ENCODE data around the gene ATAD3B.
A peak's percentile ranks its signal among the peaks of the same experiment; 100 is the strongest.
"Not testable (repeated sequence)": the region's sequence is repeated elsewhere in the genome, so short reads cannot be mapped to it uniquely, and the experiment has no call there.

ATAD3B gene, protein sequence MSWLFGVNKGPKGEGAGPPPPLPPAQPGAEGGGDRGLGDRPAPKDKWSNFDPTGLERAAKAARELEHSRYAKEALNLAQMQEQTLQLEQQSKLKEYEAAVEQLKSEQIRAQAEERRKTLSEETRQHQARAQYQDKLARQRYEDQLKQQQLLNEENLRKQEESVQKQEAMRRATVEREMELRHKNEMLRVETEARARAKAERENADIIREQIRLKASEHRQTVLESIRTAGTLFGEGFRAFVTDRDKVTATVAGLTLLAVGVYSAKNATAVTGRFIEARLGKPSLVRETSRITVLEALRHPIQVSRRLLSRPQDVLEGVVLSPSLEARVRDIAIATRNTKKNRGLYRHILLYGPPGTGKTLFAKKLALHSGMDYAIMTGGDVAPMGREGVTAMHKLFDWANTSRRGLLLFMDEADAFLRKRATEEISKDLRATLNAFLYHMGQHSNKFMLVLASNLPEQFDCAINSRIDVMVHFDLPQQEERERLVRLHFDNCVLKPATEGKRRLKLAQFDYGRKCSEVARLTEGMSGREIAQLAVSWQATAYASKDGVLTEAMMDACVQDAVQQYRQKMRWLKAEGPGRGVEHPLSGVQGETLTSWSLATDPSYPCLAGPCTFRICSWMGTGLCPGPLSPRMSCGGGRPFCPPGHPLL

GRCh38 chr1:1471389-1472052 is at the start of gene ATAD3B:
ATAD3B (plus strand) TSS chr1:1471765; CDS start chr1:1471885, 120 bp downstream.
- DNase-seq, result peak; percentile 72

DNA sequence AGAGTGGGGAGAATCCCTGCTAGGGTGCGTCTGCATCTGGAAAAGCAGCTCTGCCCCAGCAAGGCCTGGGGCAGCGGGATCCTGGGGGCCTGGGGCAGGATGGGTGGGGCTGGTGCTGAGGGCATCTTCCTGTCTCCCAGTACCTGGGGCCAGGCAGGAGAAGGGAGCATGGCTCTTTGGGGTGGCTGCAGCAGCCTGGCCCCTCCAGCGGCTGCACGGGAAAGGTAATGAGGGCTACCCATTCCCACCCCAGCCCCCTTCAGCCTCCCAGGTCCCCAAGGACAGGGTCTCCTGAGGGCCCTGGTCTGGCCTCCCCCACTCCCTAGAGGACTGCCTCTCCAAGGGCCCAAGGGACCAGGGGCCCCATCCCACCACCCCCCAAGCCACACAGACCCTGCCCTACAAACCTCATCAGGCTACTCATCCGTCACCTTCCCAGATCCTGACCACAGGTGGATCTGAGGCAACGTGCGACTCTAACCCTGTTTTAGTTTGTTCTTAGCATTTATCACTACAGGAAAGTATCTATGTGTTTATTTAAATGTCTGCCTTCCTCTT is 49.6 kb upstream of the ATAD3B start:
- DNase-seq, result no peak

- no peak for DNase-seq
Measured at GRCh38 chr1:1422465-1423244, 48.9 kb upstream of the ATAD3B start.

- no peak for DNase-seq
Measured at GRCh38 chr1:1423245-1423597, 48.3 kb upstream of the ATAD3B start.

GRCh38 chr1:1424707-1425106 is 46.9 kb upstream of the ATAD3B start:
- DNase-seq, result no peak

DNA sequence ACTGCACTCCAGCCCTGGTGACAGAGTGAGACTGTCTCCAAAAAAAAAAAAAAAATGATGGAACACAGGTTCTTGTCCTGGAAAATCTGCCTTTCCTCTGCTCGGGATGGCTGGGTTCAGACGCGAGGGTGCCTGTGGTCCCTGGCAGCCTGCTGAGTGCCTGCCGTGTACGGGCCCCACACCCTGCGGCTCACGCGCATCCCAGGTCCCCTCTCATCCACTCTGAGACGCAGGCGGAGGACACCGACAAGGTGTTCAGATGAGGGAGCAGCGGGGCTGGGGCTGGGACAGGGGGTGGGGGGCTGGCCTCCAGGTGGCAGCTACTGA is 46.2 kb upstream of the ATAD3B start:
- no peak for DNase-seq

DNA sequence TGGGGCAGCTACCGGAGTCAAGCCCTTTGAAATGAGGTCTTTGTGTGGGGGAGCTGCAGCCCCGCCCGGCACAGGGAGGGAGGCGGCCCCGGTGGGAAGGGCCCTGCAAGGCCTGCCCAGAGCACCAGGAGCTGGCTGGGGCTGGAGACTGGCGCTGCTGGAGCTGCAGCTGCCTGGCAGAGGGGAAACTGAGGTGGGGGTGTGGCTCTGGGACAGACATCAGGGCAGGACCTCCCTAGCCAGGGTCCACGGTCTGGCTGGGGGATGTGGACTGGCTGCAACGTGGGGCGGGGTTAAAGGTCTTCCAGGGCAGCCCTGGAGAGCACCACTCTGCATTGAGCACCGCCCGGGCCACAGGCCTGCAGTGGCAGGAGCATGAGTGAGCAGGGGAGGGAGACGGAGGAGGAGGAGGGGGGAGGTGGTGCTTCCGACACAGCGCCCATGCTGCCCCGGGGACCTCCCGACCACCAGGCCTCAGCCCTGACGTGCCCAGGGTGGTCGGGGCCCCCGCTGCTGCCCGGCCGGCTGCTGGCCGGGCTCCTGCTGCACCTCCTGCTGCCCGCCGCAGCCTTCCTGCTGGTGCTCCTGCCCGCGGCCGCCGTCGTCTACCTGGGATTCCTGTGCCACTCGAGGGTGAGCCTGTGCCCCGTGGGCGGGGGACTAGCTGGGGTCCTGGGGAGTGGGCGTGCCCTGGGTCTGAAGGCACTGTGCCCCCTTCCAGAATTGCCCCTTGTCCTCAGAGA is 45.6 kb upstream of the ATAD3B start:
- no peak for DNase-seq

GRCh38 chr1:1426496-1427105 is 45.0 kb upstream of the ATAD3B start:
- DNase-seq, result no peak

- no peak for DNase-seq
Measured at GRCh38 chr1:1427106-1427819, 44.3 kb upstream of the ATAD3B start.

DNA sequence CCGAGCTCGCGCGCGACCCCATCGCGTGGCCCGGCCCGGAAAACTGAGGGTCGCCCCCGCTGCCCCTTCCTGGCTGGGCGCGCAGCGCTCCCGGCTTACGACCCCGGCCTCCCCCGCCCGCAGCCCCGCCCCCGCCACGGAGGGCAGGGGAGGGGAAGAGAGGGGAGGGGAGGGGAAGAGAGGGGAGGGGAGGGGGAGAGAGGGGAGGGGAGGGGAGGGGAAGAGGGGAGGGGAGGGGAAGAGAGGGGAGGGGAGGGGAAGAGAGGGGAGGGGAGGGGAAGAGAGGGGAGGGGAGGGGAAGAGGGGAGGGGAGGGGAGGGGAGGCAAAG is 43.8 kb upstream of the ATAD3B start:
- no peak for DNase-seq

DNA sequence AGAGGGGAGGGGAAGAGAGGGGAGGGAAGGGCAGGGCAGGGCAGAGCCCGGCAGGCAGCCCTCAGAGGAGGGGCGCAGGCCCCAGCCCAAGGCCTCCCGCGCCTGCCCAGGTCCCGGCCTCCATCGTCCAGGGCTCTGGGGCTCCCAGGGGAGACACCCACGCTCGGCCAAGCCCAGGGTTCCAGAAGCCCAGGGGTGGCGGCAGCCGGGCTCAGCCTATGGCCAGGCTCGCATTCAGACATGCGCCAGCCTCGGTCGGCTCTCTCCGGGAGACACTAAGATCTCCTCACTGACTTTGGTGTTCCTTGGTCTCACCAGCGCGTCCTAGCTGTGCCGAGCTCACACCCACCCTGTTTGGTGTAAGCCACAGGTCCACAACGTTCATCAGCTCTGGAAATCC is 43.4 kb upstream of the ATAD3B start:
- no peak for DNase-seq

- not testable (repeated sequence) for DNase-seq
Measured at GRCh38 chr1:1428967-1429366, 42.6 kb upstream of the ATAD3B start.

DNA sequence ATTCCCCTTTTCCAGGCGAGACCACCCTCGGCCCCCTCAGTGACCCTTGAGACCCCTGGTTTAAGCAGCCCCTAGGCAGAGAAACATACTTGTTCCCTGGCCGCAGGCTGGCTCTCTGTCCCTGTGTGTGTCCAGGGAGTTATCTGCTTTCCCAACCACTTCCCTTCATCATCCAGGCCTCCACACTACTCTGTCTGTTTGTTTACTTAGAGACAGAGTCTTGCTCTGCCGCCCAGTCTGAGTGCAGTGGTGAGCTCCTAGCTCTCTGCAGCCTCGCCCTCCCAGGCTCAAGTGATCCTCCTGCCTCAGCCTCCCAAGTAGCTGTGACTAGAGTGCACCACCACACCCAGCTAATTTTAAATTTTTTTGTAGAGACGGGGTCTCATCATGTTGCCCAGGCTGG is 41.9 kb upstream of the ATAD3B start:
- no peak for DNase-seq

- no peak for DNase-seq
Measured at GRCh38 chr1:1430114-1430982, 41.2 kb upstream of the ATAD3B start.

GRCh38 chr1:1430992-1431844 is 40.3 kb upstream of the ATAD3B start:
- DNase-seq, result no peak

- DNase-seq, result no peak
Measured at GRCh38 chr1:1431845-1432273, 39.7 kb upstream of the ATAD3B start.

GRCh38 chr1:1432274-1432950 is 39.2 kb upstream of the ATAD3B start:
- DNase-seq, result no peak

GRCh38 chr1:1432951-1433803 is 38.4 kb upstream of the ATAD3B start:
- DNase-seq, result peak; percentile 19
